Esophagus squamous epithelium (tissue), 4 donors: Measurements from ENCODE around the gene KIF3C.
"Not testable (repeated sequence)": the region's sequence is repeated elsewhere in the genome, so short reads cannot be mapped to it uniquely, and the experiment has no call there.

Experiments
- CTCF ChIP-seq, 6 experiments: fragments of 450-650 bp in 4 of 6; fragments of 200-600 bp in 2 of 6; sonication (generic) in 2 of 6; IDR thresholded peaks; one replicate each; pipeline ENCODE4 v1.5.1; 2016 to 2019; ENCODE audit warnings: antibody characterized with exemption in 6 of 6, mild to moderate bottlenecking in 4 of 6, moderate library complexity in 4 of 6
- POLR2A ChIP-seq, 4 donors: fragments of 450-650 bp; IDR thresholded peaks; one replicate each; pipeline ENCODE4 v1.6.1; 2017; ENCODE audit warnings: antibody characterized with exemption in 4 of 4, mild to moderate bottlenecking in 4 of 4, moderate library complexity in 3 of 4

GRCh38 chr2:25958611-25959010, 23.7 kb downstream of the KIF3C start:
- TF ChIP-seq CTCF, POLR2A (IDR thresholded peaks at IDR 0.05): not testable (repeated sequence)
